ENCODE data around the gene PDCD11.
"Not testable (repeated sequence)": the region's sequence is repeated elsewhere in the genome, so short reads cannot be mapped to it uniquely, and the experiment has no call there.

Gene PDCD11

DNA sequence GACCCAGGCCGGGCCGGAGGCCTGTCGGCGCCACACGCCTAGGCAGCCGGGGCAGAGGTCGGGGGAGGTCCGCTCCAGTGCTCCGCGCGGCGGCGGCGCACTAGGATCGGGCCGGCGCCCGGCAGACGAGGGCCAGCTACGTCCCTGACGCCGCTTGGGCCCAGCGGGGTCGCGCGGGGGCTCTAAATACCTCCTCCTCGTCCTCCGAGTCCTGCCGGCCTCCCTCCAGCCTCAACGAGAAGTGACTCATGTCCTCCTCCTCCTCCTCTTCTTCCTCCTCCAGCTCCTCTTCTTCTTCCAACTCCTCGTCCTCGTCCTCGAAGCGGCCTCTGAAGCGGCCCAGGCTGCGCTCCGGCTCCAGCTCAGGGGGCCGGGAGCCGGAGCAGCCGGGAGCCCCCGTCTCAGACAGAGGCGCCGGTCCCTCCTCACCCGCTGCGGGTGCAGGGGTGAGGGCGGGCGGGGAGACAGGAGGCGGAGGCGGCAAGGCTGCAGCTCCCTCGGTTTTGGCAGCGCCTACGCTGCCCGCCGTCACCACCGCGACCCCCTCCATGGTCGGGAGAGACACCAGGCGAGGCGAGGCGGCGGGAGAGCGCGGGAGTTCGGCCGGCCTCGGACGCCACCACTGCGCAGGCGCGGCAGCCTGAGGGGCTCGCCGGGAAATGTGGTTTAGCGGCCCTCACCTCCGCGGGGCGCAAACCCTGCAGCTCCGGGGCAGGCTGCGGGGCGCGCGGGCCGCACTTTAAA, 45.7 kb upstream of the PDCD11 start, which contains the start of gene PCGF6:
TSS of gene PCGF6 (minus strand) at position 624 of the 744 bp plus-strand sequence. CDS start at position 550, 74 bp downstream.
- DNase-seq (ENCODE audit: low read depth in 1 of 2, low spot score in 1 of 2): peak; percentile 62 to 75
- no peaks in the 10 kb centered on the region for H3K27me3 ChIP-seq (ENCODE audit: insufficient read depth, poor library complexity, severe bottlenecking)
- peak within 1 kb of the TSS; percentile 85 for H3K27ac ChIP-seq (replicated peaks)
- no peak; the same call in 1 of the 2 replicates for TF ChIP-seq POLR2AphosphoS5 (IDR thresholded peaks at IDR 0.05; ENCODE audit: low read depth)
- TF ChIP-seq, protein P1, sequence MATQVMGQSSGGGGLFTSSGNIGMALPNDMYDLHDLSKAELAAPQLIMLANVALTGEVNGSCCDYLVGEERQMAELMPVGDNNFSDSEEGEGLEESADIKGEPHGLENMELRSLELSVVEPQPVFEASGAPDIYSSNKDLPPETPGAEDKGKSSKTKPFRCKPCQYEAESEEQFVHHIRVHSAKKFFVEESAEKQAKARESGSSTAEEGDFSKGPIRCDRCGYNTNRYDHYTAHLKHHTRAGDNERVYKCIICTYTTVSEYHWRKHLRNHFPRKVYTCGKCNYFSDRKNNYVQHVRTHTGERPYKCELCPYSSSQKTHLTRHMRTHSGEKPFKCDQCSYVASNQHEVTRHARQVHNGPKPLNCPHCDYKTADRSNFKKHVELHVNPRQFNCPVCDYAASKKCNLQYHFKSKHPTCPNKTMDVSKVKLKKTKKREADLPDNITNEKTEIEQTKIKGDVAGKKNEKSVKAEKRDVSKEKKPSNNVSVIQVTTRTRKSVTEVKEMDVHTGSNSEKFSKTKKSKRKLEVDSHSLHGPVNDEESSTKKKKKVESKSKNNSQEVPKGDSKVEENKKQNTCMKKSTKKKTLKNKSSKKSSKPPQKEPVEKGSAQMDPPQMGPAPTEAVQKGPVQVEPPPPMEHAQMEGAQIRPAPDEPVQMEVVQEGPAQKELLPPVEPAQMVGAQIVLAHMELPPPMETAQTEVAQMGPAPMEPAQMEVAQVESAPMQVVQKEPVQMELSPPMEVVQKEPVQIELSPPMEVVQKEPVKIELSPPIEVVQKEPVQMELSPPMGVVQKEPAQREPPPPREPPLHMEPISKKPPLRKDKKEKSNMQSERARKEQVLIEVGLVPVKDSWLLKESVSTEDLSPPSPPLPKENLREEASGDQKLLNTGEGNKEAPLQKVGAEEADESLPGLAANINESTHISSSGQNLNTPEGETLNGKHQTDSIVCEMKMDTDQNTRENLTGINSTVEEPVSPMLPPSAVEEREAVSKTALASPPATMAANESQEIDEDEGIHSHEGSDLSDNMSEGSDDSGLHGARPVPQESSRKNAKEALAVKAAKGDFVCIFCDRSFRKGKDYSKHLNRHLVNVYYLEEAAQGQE (IDR thresholded peaks at IDR 0.05; ENCODE audit: insufficient replicate concordance, low read depth): no peak
- no peak for TF ChIP-seq GABPA (IDR thresholded peaks at IDR 0.05; ENCODE audit: low read depth)
- no peak for TF ChIP-seq SPI1 (IDR thresholded peaks at IDR 0.05; ENCODE audit: borderline replicate concordance, low read depth)
- no peak for TF ChIP-seq CTCF (IDR thresholded peaks at IDR 0.05; ENCODE audit: insufficient read depth, low read length)
- peak within 1 kb of the TSS; percentile 80 for H3K4me3 ChIP-seq (replicated peaks; ENCODE audit: insufficient read depth, low read length)

DNA sequence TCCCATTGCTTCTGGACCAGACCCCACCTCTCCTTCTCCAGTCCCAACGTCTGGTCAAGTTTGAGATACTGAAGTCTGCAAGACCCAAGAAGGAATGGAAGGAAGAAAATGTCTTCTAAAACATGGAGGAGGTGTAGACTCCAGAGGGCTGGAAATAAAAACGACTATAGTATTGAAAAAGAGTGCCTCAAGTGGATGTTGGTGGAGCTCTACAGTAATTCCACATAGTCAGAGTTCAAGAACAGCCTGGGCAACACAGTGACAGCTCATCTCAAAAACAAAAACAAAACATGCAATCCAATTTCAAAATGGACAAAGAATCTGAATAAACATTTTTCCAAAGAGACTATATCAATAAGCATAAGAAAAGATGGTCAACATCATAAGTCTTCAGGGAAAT, 43.1 kb upstream of the PDCD11 start:
- H3K27me3 ChIP-seq (ENCODE audit: insufficient read depth, poor library complexity, severe bottlenecking): no peaks in the 10 kb centered on the region
- H3K4me3 ChIP-seq (replicated peaks; ENCODE audit: insufficient read depth, low read length): no peak overlapping the region
- no peak overlapping the region for H3K27ac ChIP-seq (replicated peaks)
- TF ChIP-seq CTCF (IDR thresholded peaks at IDR 0.05; ENCODE audit: insufficient read depth, low read length): no peak
- TF ChIP-seq, protein P1 (IDR thresholded peaks at IDR 0.05; ENCODE audit: insufficient replicate concordance, low read depth): no peak
- TF ChIP-seq SPI1 (IDR thresholded peaks at IDR 0.05; ENCODE audit: borderline replicate concordance, low read depth): no peak
- DNase-seq (ENCODE audit: low read depth in 1 of 2, low spot score in 1 of 2): no peak

DNA sequence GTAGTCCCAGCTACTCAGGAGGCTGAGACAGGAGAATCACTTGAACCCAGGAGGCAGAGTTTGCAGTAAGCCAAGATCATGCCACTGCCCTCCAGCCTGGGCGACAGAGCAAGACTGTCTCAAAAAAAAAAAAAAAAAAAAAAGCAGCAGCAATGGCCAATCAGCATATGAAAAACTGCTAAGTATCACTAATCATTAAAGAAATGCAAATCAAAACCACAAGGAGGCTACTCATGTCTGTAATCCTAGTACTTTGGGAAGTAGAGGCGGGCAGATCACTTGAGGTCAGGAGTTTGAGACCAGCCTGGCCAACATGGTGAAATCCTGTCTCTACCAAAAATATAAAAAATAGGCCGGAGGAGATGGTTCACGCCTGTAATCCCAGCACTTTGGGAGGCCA, 41.9 kb upstream of the PDCD11 start:
- not testable (repeated sequence) for H3K27me3 ChIP-seq (ENCODE audit: insufficient read depth, poor library complexity, severe bottlenecking); H3K4me3 ChIP-seq (replicated peaks; ENCODE audit: insufficient read depth, low read length); H3K27ac ChIP-seq (replicated peaks); DNase-seq (ENCODE audit: low read depth in 1 of 2, low spot score in 1 of 2)

- Histone ChIP-seq H3K27ac (replicated peaks) (no peak overlapping the region), H3K27me3 (ENCODE audit: insufficient read depth, poor library complexity, severe bottlenecking) (no peaks in the 10 kb centered on the region), H3K4me3 (replicated peaks; ENCODE audit: insufficient read depth, low read length) (no peak overlapping the region)
- TF ChIP-seq CTCF (IDR thresholded peaks at IDR 0.05; ENCODE audit: insufficient read depth, low read length) (no peak), POLR2AphosphoS5 (IDR thresholded peaks at IDR 0.05; ENCODE audit: low read depth) (no peak), SPI1 (IDR thresholded peaks at IDR 0.05; ENCODE audit: borderline replicate concordance, low read depth) (no peak), GABPA (IDR thresholded peaks at IDR 0.05; ENCODE audit: low read depth) (no peak)
- TF ChIP-seq, protein P1 (IDR thresholded peaks at IDR 0.05; ENCODE audit: insufficient replicate concordance, low read depth): no peak
- no peak for DNase-seq (ENCODE audit: low read depth in 1 of 2, low spot score in 1 of 2)
Observed at GRCh38 chr10:103355906-103356599, 40.4 kb upstream of the PDCD11 start.

GRCh38 chr10:103359493-103359892, 36.9 kb upstream of the PDCD11 start:
- H3K4me3 ChIP-seq (replicated peaks; ENCODE audit: insufficient read depth, low read length); DNase-seq (ENCODE audit: low read depth in 1 of 2, low spot score in 1 of 2); H3K27me3 ChIP-seq (ENCODE audit: insufficient read depth, poor library complexity, severe bottlenecking): not testable (repeated sequence)
- H3K27ac ChIP-seq (replicated peaks): 0 out of 2 replicates have a peak overlapping the region, but pooled peaks have one; percentile 15

All from HL-60 (cell line).